Umbilical cord (tissue), 2 donors: ENCODE results near the gene ARPP19. TPM values are rescaled to one million over a fixed set of nuclear protein-coding genes. Genes with fewer than 3 reads are reported as not detected.
"Not testable (repeated sequence)": the region's sequence is repeated elsewhere in the genome, so short reads cannot be mapped to it uniquely, and the experiment has no call there.

Experiments used
- DNase-seq: peaks from one replicate; pipeline ENCODE4 v3.0.0-alpha.2; 2015; ENCODE audit warnings: low spot score
- total RNA-seq: library from RNA; depleted of rRNA; stranded (reverse); fragments of >200 nt; gene quantifications from one replicate; pipeline ENCODE4 v1.2.3, GENCODE V29; 2014; ENCODE audit warnings: low replicate concordance; ENCODE audit not compliant: insufficient read depth

ARPP19 gene
- total RNA-seq, 1 donor from 2014 or later = 107 TPM

DNA sequence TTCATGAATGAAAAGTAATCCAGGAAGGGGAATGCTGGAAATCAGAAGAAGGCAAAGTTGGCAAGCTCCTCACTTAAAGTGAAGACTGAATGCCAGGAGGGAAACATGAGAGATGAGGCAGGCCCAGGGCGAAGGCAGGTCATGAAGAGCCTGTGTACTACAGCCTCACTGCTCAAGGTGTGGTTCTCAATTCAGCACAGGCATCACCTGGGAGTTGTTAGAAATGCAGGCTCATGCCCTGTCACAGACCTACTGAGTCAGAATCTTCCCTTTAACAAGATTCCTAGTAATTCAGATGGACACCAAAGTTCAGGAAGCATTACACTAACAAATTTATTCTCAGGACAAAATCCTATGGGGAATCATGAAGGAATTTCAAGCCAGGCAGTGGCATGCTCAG is 54.3 kb downstream of the ARPP19 start:
- no peak for DNase-seq

DNA sequence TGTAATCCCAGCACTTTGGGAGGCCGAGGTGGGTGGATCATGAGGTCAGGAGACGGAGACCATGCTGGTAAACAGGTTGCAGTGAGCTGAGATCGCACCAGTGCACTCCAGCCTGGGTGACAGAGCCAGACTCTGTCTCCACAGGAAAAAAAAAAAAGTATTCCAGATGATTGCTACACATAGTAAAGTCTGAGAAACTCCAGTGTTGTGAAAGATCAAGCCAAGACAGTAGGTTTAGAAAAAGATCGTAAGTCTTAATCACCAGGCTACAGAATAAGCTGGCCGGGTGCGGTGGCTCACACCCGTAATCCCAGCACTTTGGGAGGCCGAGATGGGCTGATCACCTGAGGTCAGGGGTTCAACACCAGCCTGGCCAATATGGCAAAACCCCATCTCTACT is 56.0 kb downstream of the ARPP19 start:
- DNase-seq = not testable (repeated sequence)

DNA sequence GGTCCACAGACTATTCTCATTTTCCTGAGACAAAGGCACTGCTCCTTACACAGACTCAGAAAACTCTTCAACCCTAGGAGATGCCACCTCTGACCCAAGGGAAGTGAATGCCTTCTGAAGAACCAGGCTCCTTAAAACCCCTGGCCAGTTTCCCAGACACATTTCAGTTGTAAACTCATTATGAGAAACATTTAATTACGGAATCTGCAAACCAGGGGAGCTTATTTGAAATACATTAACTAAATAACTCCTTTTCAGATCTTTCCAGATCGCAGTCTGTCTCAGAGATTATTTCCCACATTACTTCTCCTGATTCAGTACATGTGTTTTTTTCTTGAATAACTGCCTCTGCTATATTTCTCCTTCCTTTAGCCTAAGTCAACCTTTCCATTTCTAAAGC is 57.7 kb downstream of the ARPP19 start:
- no peak for DNase-seq

DNA sequence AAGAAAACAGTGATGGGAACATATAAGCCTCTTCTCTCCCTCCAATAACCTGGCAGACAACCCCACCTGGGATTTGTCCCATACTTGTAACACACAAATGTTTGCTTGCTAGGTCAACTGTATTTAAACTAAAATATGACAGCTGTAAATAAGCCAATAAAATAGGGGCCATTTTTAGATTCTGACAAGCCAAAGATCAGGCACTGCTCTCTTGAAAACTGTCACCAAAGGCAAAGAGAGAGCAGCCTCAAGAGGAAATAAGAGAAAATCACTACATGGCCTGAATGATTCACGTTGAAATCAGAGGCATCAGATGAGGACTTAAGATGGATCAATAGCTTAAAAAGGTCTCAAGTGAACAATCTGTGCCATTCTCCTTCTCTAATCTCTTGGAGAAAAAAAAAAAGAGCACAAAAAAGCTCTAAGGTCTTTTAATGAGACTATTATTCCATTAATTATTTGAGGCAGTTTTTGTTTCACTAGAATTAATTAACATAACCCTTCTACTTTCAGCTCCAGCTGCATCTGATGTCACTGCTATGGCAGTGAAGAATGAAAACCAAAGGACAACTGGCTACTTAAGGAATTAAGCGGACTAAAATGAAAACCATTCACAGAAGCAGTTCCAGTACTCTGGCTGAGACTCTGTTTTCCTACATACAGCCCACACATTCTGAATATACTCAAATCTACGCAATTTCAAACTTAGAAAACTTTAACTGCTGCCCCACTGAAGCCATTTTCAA is 59.2 kb downstream of the ARPP19 start:
- DNase-seq = no peak

DNA sequence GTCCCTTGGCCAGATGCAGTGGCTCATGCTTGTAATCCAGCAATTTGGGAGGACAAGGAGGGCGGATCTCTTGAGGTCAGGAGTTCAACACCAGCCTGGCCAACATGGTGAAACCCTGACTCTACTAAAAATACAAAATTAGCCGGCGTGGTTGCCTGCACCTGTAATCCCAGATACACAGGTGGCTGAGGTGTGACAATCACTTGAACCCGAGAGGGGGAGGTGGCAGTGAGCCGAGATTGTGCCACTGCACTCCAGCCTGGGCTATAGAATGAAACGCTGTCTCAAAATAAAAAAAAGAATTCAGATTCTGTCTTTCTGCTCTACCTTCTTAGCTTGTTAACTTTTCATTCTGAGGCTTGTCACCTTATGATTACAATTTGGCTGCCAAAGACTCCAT is 62.3 kb downstream of the ARPP19 start:
- no peak for DNase-seq

DNA sequence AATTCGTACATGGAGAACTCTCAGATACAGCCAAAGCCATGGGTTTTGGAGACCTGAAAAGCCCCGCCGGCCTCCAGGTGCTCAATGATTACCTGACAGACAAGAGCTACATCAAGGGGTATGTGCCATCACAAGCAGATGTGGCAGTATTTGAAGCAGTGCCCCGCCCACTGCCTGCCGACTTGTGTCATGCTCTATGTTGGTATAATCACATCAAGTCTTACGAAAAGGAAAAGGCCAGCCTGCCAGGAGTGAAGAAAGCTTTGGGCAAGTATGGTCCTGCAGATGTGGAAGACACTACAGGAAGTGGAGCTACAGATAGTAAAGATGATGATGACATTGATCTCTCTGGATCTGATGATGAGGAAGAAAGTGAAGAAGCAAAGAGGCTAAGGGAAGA is 63.7 kb downstream of the ARPP19 start:
- DNase-seq = no peak

DNA sequence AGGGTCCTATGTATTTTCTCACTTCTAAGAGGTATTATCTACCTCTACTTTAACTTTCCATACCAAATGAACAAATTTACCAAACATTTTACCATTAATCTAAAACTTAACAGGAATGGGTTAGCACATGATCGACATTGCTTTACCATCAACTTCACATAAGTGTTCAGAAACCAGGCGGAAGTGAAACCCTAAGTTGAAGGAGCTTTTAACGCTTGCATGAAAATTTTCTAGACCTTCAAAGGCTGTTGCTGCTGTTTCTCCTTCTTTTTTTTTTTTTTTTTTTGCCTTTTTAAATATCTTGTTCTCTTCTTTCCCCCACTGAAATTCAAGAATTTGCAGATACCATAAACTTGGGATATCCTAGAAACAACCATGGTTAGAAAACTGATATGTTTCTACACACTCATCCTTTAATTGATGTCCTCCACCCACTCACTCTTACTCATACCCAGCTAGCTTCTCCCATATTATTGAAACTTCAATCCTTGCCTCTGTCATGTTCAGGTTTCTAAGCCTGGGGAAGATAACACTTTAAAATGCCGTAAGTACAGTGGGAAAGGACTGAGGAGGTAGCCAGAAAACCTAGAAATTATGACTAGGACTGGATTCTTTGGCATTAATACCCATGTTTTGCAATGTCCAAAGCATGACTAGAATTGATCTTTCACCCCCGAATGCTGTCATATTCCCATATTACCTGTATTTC is 64.9 kb downstream of the ARPP19 start:
- DNase-seq = peak; percentile 18

GRCh38 chr15:52502608-52503007 is 66.2 kb downstream of the ARPP19 start:
- no peak for DNase-seq

DNA sequence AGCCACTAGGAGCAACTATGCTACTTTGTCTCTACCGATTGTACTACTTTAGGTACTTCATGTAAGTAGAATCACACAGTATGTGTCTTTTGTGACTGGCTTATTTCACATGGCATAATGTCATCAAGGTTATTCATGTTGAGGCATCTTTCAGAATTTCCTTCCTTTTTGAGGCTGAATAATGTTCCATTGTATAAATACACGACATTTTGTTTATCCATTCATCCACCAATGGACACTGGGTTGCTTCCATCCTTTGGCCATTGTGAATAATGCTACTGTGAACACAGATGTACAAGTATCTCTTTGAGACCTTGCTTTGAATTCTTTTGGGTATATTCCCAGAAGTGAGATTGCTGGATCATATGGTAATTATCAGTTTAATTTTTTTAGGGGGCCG is 69.3 kb downstream of the ARPP19 start:
- DNase-seq = no peak

DNA sequence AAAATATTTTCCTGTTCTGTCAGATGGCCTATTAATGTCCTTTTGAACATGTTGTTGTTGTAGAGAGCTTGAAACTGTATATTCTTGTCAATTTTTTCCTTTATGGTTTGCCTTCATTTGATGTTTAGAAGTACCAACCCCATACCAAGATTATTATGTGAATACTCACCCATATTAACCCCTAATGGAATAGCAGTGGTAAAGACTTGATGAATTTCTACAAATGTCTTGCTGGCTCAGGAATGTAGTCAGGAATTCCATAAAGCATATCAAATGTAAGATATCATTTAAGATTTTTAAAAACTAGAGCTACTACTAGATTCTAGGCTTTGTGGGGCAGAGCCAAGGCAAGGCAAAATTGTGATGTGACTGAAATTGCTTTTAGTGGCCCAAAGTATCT is 70.1 kb downstream of the ARPP19 start:
- no peak for DNase-seq

Other genes with a start within 250 kb of the ARPP19 start
- gene MYO5A, start 40.1 kb downstream of the ARPP19 start, total RNA-seq = 40.4 TPM
- 21.7 TPM for gene ATOSA, start 110.4 kb upstream of the ARPP19 start, total RNA-seq
- 11.1 TPM for gene ONECUT1, start 221.3 kb upstream of the ARPP19 start, total RNA-seq